Effector memory CD8-positive, alpha-beta T cell (primary cell): ENCODE results near the gene RNASE2.
"Not testable (repeated sequence)": the region's sequence is repeated elsewhere in the genome, so short reads cannot be mapped to it uniquely, and the experiment has no call there.

Experiments
- ATAC-seq: fragments of 150-1000 bp; cut with Tn5 transposase; replicated peaks from 2 replicates; pipeline ENCODE4 v1.10.0; 2021; ENCODE audit warnings: mild to moderate bottlenecking, moderate library complexity
- DNase-seq, 3 experiments: peaks; one replicate each; pipeline ENCODE4 v3.0.0; 2021
- H3K27ac Mint-ChIP-seq, 2 donors: one replicate each; pipeline ENCODE4 v1.8.0; 2022; ENCODE audit warnings: mild to moderate bottlenecking in 2 of 2, mixed read lengths in 2 of 2, moderate library complexity in 2 of 2
- H3K27me3 Mint-ChIP-seq, 2 donors: one replicate each; pipeline ENCODE4 v1.8.0; 2022; ENCODE audit warnings: mixed read lengths in 2 of 2
- H3K36me3 Mint-ChIP-seq: one replicate; pipeline ENCODE4 v1.8.0; 2022; ENCODE audit warnings: mild to moderate bottlenecking, moderate library complexity, mixed read lengths; ENCODE audit not compliant: insufficient read depth
- H3K4me1 Mint-ChIP-seq, 2 donors: one replicate each; pipeline ENCODE4 v1.8.0; 2022; ENCODE audit warnings: low read depth in 2 of 2, mixed read lengths in 2 of 2
- H3K4me3 Mint-ChIP-seq, 2 donors: one replicate each; pipeline ENCODE4 v1.8.0; 2022; ENCODE audit warnings: mild to moderate bottlenecking in 2 of 2, mixed read lengths in 2 of 2, moderate library complexity in 2 of 2
- H3K9me3 Mint-ChIP-seq, 2 donors: one replicate each; pipeline ENCODE4 v1.8.0; 2022; ENCODE audit warnings: mixed read lengths in 2 of 2

RNASE2 gene

GRCh38 chr14:20958946-20959345, 3.7 kb downstream of the RNASE2 start:
- not testable (repeated sequence) for ATAC-seq, H3K4me3 Mint-ChIP-seq, H3K9me3 Mint-ChIP-seq, H3K36me3 Mint-ChIP-seq, DNase-seq, H3K27ac Mint-ChIP-seq
- Mint-ChIP-seq H3K4me1 (peaks cover 10 to 16% of the 10 kb centered on the region in 2 donors), H3K27me3 (peaks cover 50 to 56% of the 10 kb centered on the region in 2 donors)

- Mint-ChIP-seq H3K4me1 (peaks cover 12% of the 10 kb centered on the region in 2 donors), H3K4me3 (no peak overlapping the region), H3K27me3 (peaks cover 32 to 83% of the 10 kb centered on the region in 2 donors), H3K36me3 (peaks cover 9% of the 10 kb centered on the region), H3K9me3 (no peaks in the 10 kb centered on the region), H3K27ac (no peak overlapping the region)
- DNase-seq: no peak
- ATAC-seq: no peak
Measured at GRCh38 chr14:20969336-20969735, 14.0 kb downstream of the RNASE2 start.

GRCh38 chr14:20970647-20970982, 15.3 kb downstream of the RNASE2 start:
- peak overlapping the region; percentile 90 for H3K4me3 Mint-ChIP-seq
- DNase-seq: no peak
- peak overlapping the region in 1 of 2 donors; percentile 79 for H3K27ac Mint-ChIP-seq
- no peaks in the 10 kb centered on the region for H3K9me3 Mint-ChIP-seq
- peaks cover 9% of the 10 kb centered on the region for H3K36me3 Mint-ChIP-seq
- peaks cover 26 to 71% of the 10 kb centered on the region in 2 donors for H3K27me3 Mint-ChIP-seq
- peaks cover 12% of the 10 kb centered on the region in 2 donors for H3K4me1 Mint-ChIP-seq
- ATAC-seq: peak; percentile 1

GRCh38 chr14:20970983-20971704, 15.9 kb downstream of the RNASE2 start:
- H3K4me3 Mint-ChIP-seq: peak overlapping the region; percentile 90
- peak overlapping the region; percentile 41 to 79 for H3K27ac Mint-ChIP-seq
- DNase-seq (peak; percentile 74 to 78 (median 78)), ATAC-seq (peak; percentile 89)
- peaks cover 9% of the 10 kb centered on the region for H3K36me3 Mint-ChIP-seq
- H3K9me3 Mint-ChIP-seq: no peaks in the 10 kb centered on the region
- H3K4me1 Mint-ChIP-seq: peaks cover 12% of the 10 kb centered on the region in 2 donors
- peaks cover 26 to 65% of the 10 kb centered on the region in 2 donors for H3K27me3 Mint-ChIP-seq

GRCh38 chr14:20971705-20972021, 16.4 kb downstream of the RNASE2 start:
- Mint-ChIP-seq H3K4me1 (peaks cover 12% of the 10 kb centered on the region in 2 donors), H3K27me3 (peaks cover 26 to 60% of the 10 kb centered on the region in 2 donors), H3K4me3 (peak overlapping the region; percentile 90), H3K27ac (peak overlapping the region; percentile 41 to 79), H3K36me3 (peaks cover 9% of the 10 kb centered on the region), H3K9me3 (no peaks in the 10 kb centered on the region)
- peak; percentile 27 for ATAC-seq
- no peak for DNase-seq

- Mint-ChIP-seq H3K9me3 (no peaks in the 10 kb centered on the region), H3K36me3 (peaks cover 6% of the 10 kb centered on the region), H3K27ac (no peak overlapping the region), H3K4me3 (no peak overlapping the region), H3K4me1 (peaks cover 12% of the 10 kb centered on the region in 2 donors), H3K27me3 (peaks cover 10 to 43% of the 10 kb centered on the region in 2 donors)
- no peak for DNase-seq
- no peak for ATAC-seq
Measured at GRCh38 chr14:20973501-20973900, 18.2 kb downstream of the RNASE2 start.

- ATAC-seq (no peak), DNase-seq (no peak)
- H3K27ac Mint-ChIP-seq: no peak overlapping the region
- no peak overlapping the region for H3K4me3 Mint-ChIP-seq
- peaks cover 5 to 6% of the 10 kb centered on the region in 2 donors for H3K4me1 Mint-ChIP-seq
- H3K27me3 Mint-ChIP-seq: peaks cover 25 to 51% of the 10 kb centered on the region in 2 donors
- no peaks in the 10 kb centered on the region for H3K9me3 Mint-ChIP-seq
- peaks cover 1% of the 10 kb centered on the region for H3K36me3 Mint-ChIP-seq
Measured at GRCh38 chr14:20976291-20976690, 21.0 kb downstream of the RNASE2 start.

GRCh38 chr14:20978687-20979086, 23.4 kb downstream of the RNASE2 start:
- DNase-seq (no peak), ATAC-seq (no peak)
- H3K9me3 Mint-ChIP-seq: no peaks in the 10 kb centered on the region
- H3K27ac Mint-ChIP-seq: no peak overlapping the region
- peaks cover 27 to 45% of the 10 kb centered on the region in 2 donors for H3K27me3 Mint-ChIP-seq
- no peaks in the 10 kb centered on the region for H3K4me1 Mint-ChIP-seq
- H3K36me3 Mint-ChIP-seq: no peaks in the 10 kb centered on the region
- no peak overlapping the region for H3K4me3 Mint-ChIP-seq

GRCh38 chr14:20980906-20981305, 25.6 kb downstream of the RNASE2 start:
- no peak overlapping the region for H3K27ac Mint-ChIP-seq
- H3K4me1 Mint-ChIP-seq: no peaks in the 10 kb centered on the region
- H3K4me3 Mint-ChIP-seq: no peak overlapping the region
- no peaks in the 10 kb centered on the region for H3K36me3 Mint-ChIP-seq
- no peaks in the 10 kb centered on the region for H3K9me3 Mint-ChIP-seq
- ATAC-seq (no peak), DNase-seq (no peak)
- H3K27me3 Mint-ChIP-seq: peaks cover 36 to 56% of the 10 kb centered on the region in 2 donors

- Mint-ChIP-seq H3K36me3 (no peaks in the 10 kb centered on the region), H3K4me3 (no peak overlapping the region)
Measured at GRCh38 chr14:20982646-20983369, 27.5 kb downstream of the RNASE2 start.

GRCh38 chr14:20985650-20986049, 30.4 kb downstream of the RNASE2 start:
- not testable (repeated sequence) for H3K36me3 Mint-ChIP-seq, ATAC-seq, H3K4me3 Mint-ChIP-seq, H3K9me3 Mint-ChIP-seq, H3K4me1 Mint-ChIP-seq, H3K27ac Mint-ChIP-seq, DNase-seq
- H3K27me3 Mint-ChIP-seq: peaks cover 18 to 35% of the 10 kb centered on the region in 2 donors

More at GRCh38 chr14:20982646-20983369, 27.5 kb downstream of the RNASE2 start:
- Mint-ChIP-seq H3K9me3 (no peaks in the 10 kb centered on the region), H3K4me1 (no peaks in the 10 kb centered on the region), H3K27me3 (peaks cover 36 to 56% of the 10 kb centered on the region in 2 donors), H3K27ac (no peak overlapping the region)
- DNase-seq (no peak), ATAC-seq (no peak)

- Mint-ChIP-seq H3K27ac (no peak overlapping the region), H3K4me1 (peaks cover 13 to 15% of the 10 kb centered on the region in 2 donors), H3K27me3 (peaks cover 17 to 32% of the 10 kb centered on the region in 2 donors), H3K4me3 (no peak overlapping the region), H3K36me3 (peaks cover 13% of the 10 kb centered on the region), H3K9me3 (no peaks in the 10 kb centered on the region)
- ATAC-seq: no peak
- no peak for DNase-seq
Measured at GRCh38 chr14:20986811-20987210, 31.5 kb downstream of the RNASE2 start.

GRCh38 chr14:20988717-20989470, 33.6 kb downstream of the RNASE2 start:
- Mint-ChIP-seq H3K9me3 (no peaks in the 10 kb centered on the region), H3K27ac (peak overlapping the region; percentile 96), H3K4me3 (peak overlapping the region; percentile 2 to 48), H3K27me3 (peaks cover 9 to 13% of the 10 kb centered on the region in 2 donors), H3K4me1 (peaks cover 15 to 20% of the 10 kb centered on the region in 2 donors), H3K36me3 (peaks cover 34% of the 10 kb centered on the region)
- no peak for DNase-seq
- no peak for ATAC-seq
